C4-2B (cell line): Measurements from ENCODE around the gene CACNB2.

ENCODE experiments used
- ZFX ChIP-seq: fragments of 450-650 bp; IDR thresholded peaks from 2 replicates; pipeline ENCODE4 v1.6.1; 2017
- TF ChIP-seq, protein P1 (sequence below): fragments of 450-650 bp; conservative IDR thresholded peaks from 2 replicates; pipeline ENCODE4 v1.5.1; 2017; ENCODE audit warnings: mild to moderate bottlenecking

GRCh38 chr10:18310761-18311160, 170.5 kb downstream of the CACNB2 start:
- no peak for TF ChIP-seq ZFX
- TF ChIP-seq, protein P1, sequence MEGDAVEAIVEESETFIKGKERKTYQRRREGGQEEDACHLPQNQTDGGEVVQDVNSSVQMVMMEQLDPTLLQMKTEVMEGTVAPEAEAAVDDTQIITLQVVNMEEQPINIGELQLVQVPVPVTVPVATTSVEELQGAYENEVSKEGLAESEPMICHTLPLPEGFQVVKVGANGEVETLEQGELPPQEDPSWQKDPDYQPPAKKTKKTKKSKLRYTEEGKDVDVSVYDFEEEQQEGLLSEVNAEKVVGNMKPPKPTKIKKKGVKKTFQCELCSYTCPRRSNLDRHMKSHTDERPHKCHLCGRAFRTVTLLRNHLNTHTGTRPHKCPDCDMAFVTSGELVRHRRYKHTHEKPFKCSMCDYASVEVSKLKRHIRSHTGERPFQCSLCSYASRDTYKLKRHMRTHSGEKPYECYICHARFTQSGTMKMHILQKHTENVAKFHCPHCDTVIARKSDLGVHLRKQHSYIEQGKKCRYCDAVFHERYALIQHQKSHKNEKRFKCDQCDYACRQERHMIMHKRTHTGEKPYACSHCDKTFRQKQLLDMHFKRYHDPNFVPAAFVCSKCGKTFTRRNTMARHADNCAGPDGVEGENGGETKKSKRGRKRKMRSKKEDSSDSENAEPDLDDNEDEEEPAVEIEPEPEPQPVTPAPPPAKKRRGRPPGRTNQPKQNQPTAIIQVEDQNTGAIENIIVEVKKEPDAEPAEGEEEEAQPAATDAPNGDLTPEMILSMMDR, result no peak
